ENCODE results near the gene LRP10.

Gene LRP10

DNA sequence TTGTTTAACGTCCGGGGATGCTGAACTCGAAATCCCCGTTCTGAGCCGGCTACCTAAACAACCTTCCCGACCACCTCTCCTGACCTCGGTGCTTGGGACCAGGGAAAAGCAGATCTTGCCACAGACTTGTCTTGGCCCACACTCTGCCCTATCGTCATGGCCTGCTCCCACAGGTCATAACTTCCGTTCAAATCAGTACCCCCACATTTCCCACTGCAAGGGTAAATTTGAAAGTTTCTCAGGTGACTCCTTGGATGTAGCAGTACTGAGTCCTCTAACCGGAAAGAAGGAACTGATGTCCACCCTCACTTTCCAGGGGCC lies 48.0 kb downstream of the LRP10 start:
- no peak for DNase-seq (ENCODE audit: low spot score)

DNA sequence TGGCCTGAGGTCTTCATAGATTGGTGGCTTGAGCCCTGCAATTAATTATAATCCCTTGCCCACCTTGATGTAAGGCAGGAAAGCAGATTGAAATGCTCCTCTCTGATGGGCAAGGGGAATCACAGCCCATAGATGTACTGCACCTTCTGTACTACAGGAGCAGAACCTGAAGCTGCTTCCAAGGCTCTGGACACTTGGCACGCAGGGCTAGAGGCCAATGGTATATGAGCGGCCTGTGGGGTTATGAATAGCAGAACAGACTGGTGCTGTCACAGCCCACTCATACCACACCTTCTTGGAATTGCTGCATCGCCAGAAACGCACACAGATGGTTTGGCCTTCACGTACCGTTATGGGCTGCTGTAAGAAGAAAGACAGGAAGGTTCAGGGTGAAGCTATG lies 49.2 kb downstream of the LRP10 start:
- DNase-seq (ENCODE audit: low spot score), result no peak

DNA sequence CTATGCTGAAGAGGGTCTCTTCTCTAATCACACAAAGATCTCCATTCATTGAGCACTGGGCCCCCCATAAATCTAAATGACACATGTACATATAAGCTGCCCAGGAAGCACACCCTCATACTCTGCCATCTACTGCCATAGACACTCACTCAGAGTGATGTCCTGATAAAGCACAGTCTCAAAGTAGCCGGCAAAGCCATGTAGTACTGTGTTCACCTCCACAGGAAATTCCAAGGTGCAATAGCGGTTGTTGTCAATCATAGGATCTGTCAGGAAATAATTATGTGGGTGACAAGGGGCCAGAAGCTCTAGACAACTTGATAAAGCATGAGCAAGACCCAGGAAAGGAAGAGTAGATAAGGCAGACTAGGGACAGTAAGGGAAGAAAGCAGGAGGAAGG lies 50.8 kb downstream of the LRP10 start:
- no peak for DNase-seq (ENCODE audit: low spot score)

DNA sequence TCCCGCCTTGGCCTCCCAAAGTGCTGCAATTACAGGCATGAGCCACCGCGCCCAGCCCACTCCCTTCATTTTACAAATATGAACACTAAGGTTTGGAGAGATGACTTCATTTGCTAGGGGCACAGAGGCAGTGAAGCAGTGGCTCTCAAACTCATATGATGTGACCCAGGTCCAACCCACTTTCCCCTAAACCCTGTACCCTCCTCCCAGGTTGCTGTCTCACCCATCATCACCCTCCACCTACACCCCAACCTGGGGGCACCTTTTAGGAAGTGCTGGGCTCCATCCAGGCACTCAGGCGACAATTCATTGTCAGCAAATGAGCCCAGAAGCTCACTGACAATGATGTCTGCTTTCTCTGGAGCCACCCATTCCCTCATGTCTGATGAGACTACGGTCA lies 52.2 kb downstream of the LRP10 start:
- DNase-seq (ENCODE audit: low spot score), result no peak

DNA sequence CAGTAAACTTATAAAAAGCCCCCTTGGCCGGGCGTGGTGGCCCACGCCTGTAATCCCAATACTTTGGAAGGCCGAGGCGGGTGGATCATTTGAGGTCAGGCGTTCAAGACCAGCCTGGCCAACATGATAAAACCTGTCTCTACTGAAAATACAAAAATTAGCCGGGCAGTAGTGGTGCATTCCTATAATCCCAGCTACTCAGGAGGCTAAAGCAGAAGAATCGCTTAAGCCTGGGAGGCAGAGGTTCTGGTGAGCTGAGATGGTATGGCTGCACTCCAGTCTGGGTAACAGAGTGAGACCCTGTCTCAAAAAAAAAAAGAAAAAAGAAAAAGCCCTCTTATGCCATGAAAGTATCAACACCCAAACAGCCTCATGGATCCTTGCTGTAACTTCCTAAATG lies 54.0 kb downstream of the LRP10 start:
- no peak for DNase-seq (ENCODE audit: low spot score)

DNA sequence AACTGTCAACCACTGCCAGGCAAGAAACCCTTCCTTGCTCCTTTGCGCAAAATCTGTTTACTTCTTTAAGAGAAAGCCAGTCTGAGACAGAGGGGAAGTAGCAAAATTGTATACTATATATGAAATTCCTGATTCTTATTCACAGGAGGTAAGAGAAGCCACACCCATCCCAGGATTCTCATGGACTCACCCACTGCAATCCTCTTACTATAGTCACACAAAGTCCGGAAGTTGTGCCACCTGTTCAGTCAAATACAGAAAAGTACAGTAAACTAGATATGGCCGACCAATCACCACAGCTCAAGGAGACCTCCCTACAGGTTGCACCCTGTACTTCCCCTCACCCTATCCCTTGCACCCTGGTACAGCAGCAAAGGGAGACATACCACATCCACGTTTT lies 54.8 kb downstream of the LRP10 start:
- no peak for DNase-seq (ENCODE audit: low spot score)

DNA sequence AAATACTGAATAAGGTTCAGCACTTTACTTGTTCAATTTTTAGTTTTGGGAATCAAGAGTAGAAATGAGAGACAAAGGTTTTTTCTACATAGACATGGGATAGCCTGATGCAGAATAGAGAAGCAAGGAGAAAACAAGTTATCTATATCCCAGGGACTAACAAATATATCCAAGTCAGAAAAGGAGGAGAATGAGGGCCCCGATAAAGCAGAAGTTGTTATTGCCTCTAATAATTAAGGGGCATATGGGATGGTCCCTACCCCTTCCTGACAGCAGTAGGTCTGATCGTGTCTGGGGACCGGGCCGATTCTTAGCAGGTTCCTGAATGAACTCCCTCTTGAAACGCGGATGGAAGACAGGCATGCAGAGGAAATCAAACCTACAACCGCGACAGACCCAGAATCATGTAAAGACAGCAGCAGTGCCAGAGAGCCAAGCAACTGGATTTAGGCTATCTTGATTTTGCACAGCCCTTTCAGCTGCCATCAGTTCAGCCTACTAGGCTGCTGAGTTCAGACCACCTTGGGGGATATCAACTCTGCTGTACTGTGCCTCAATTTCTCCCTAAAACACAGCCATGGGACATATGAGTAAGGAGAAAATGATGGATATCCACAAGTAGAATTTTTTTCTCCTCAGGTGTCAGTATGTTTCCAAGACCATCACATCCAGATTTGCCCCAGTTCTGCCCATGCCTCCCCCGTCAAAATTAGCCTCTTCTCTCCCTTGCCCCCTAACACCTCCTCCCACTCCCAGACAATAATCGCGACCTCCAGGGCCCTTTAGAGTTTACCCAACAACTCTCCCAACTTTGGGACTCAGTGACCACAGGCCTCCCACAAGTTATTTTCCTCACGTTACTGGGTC lies 56.9 kb downstream of the LRP10 start:
- DNase-seq (ENCODE audit: low spot score), result no peak

DNA sequence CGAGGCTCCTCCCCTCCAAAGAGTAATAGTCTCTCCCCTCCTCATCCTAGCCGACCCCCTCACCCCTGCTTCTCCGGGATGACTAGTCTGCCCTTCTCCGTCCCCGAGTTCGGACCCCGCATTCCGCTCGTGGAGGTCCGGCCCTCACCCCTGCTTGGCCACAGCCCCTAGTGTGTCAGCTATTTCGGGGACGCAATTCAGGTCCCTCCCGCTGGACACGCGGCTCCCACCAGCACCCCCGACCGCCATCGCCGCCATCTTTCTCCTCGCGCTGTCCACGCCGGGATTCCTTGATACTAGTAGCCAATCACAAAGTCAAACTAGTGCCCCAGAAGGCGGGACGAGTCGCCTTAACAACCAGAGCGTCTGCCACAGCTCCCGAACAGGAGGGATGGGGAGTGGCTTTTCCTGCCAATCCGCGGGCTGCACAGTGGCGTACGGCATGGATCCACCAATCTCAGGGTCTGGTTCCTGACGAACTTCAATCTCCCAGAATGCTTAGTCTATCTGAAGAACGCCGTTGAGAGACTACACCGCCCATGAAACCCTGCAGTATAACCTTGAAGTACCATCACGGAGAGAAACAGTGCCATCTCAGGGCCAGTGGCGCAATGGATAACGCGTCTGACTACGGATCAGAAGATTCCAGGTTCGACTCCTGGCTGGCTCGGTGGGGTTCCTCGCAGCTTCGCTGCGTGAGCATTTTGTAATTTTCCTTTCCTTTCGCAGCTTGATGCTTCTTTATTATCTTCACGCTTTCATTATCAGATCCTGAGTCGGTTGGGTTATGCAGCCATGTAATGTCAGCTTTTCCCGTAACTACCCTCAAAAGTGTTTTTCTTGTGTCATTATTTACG lies 57.8 kb downstream of the LRP10 start, which contains the start of gene PRMT5:
PRMT5 (minus strand) TSS at position 273 of the 857 bp plus-strand sequence; CDS start at position 258, 15 bp downstream.
- peak; percentile 97 for DNase-seq (ENCODE audit: low spot score)

DNA sequence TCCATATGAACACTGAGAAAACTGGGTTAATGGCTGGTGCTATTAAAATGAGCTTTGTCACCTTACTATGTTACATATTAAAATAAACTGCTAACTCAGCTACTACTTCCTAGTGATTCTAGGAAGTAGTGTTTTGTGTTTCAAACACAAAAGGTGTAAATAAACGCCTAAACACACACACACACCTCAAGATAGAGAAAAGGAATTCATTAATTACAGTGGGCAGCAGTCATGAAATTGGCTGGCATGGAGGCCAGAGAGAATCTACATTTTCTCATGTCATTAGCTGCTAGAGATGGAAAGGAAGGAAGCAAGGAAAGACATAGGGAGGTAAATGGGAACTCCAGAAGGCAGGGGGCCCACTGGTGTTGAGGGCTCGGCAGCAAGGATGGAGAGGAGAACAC lies 58.4 kb downstream of the LRP10 start:
- DNase-seq (ENCODE audit: low spot score), result no peak
